Measurements from ENCODE around the gene FAM53B.

FAM53B gene

GRCh38 chr10:124742413-124743190 lies 1.6 kb downstream of the FAM53B start:
- no peak for DNase-seq (ENCODE audit: low read depth in 2 of 2)

GRCh38 chr10:124741922-124742412 lies 2.2 kb downstream of the FAM53B start:
- no peak for DNase-seq (ENCODE audit: low read depth in 2 of 2)

- no peak for DNase-seq (ENCODE audit: low read depth in 2 of 2)
Measured at GRCh38 chr10:124741281-124741921, 2.8 kb downstream of the FAM53B start.

- DNase-seq (ENCODE audit: low read depth in 2 of 2) = no peak
Measured at GRCh38 chr10:124740369-124741280, 3.6 kb downstream of the FAM53B start.

- no peak for DNase-seq (ENCODE audit: low read depth in 2 of 2)
Measured at GRCh38 chr10:124739986-124740368, 4.2 kb downstream of the FAM53B start.

GRCh38 chr10:124739119-124739921 lies 4.9 kb downstream of the FAM53B start:
- DNase-seq (ENCODE audit: low read depth in 2 of 2) = no peak

- no peak for DNase-seq (ENCODE audit: low read depth in 2 of 2)
Measured at GRCh38 chr10:124738441-124738840, 5.7 kb downstream of the FAM53B start.

GRCh38 chr10:124737708-124738107 lies 6.5 kb downstream of the FAM53B start:
- no peak for DNase-seq (ENCODE audit: low read depth in 2 of 2)

GRCh38 chr10:124737221-124737620 lies 7.0 kb downstream of the FAM53B start:
- no peak for DNase-seq (ENCODE audit: low read depth in 2 of 2)

GRCh38 chr10:124736491-124737136 lies 7.6 kb downstream of the FAM53B start:
- no peak for DNase-seq (ENCODE audit: low read depth in 2 of 2)

GRCh38 chr10:124735491-124736286 lies 8.5 kb downstream of the FAM53B start:
- DNase-seq (ENCODE audit: low read depth in 2 of 2) = no peak

GRCh38 chr10:124734311-124735166 lies 9.6 kb downstream of the FAM53B start:
- no peak for DNase-seq (ENCODE audit: low read depth in 2 of 2)

- no peak for DNase-seq (ENCODE audit: low read depth in 2 of 2)
Measured at GRCh38 chr10:124733571-124734245, 10.5 kb downstream of the FAM53B start.

- DNase-seq (ENCODE audit: low read depth in 2 of 2) = no peak
Measured at GRCh38 chr10:124732931-124733570, 11.1 kb downstream of the FAM53B start.

GRCh38 chr10:124731551-124731950 lies 12.6 kb downstream of the FAM53B start:
- DNase-seq (ENCODE audit: low read depth in 2 of 2) = no peak

GRCh38 chr10:124730790-124731189 lies 13.4 kb downstream of the FAM53B start:
- no peak for DNase-seq (ENCODE audit: low read depth in 2 of 2)

GRCh38 chr10:124728830-124729661 lies 15.1 kb downstream of the FAM53B start:
- no peak for DNase-seq (ENCODE audit: low read depth in 2 of 2)

All from fibroblast of skin of left biceps (primary cell).